HEK293 (cell line): ENCODE data around the gene NTSR1.
A peak's percentile ranks its signal among the peaks of the same experiment; 100 is the strongest.

Source experiments
- ATF2 ChIP-seq: fragments of 450-650 bp; formaldehyde crosslinking; IDR thresholded peaks from 2 replicates; pipeline ENCODE4 v1.5.1; 2016; ENCODE audit warnings: missing biosample characterization, missing genetic modification characterization, low read depth
- CTCF ChIP-seq: fragments of 450-650 bp; formaldehyde crosslinking; IDR thresholded peaks from 2 replicates; pipeline ENCODE4 v1.5.1; 2016; ENCODE audit warnings: missing biosample characterization, missing genetic modification characterization
- GLIS1 ChIP-seq: fragments of 450-650 bp; formaldehyde crosslinking; IDR thresholded peaks from 2 replicates; pipeline ENCODE4 v1.5.1; 2016; ENCODE audit warnings: missing biosample characterization, missing genetic modification characterization
- KLF1 ChIP-seq: fragments of 450-650 bp; formaldehyde crosslinking; IDR thresholded peaks from 2 replicates; pipeline ENCODE4 v1.5.1; 2016; ENCODE audit warnings: missing biosample characterization, missing genetic modification characterization
- KLF16 ChIP-seq: fragments of 450-650 bp; formaldehyde crosslinking; IDR thresholded peaks from 2 replicates; pipeline ENCODE4 v1.5.1; 2017; ENCODE audit warnings: missing biosample characterization, missing genetic modification characterization
- MYNN ChIP-seq: fragments of 450-650 bp; formaldehyde crosslinking; IDR thresholded peaks from 2 replicates; pipeline ENCODE4 v1.5.1; 2016; ENCODE audit warnings: missing biosample characterization, missing genetic modification characterization, borderline replicate concordance
- SETDB1 ChIP-seq: IDR thresholded peaks from one replicate; pipeline ENCODE4 v1.6.1; 2017; ENCODE audit warnings: mild to moderate bottlenecking, low read length, moderate library complexity, mixed read lengths; ENCODE audit not compliant: insufficient read length
- TCF7L2 ChIP-seq: IDR thresholded peaks from 2 replicates; pipeline ENCODE4 v1.6.1; 2011; ENCODE audit warnings: low read depth, mild to moderate bottlenecking, inconsistent platforms, low read length, moderate library complexity, borderline replicate concordance
- ZBTB7A ChIP-seq: fragments of 450-650 bp; formaldehyde crosslinking; IDR thresholded peaks from 2 replicates; pipeline ENCODE4 v1.5.1; 2016; ENCODE audit warnings: low read depth, missing biosample characterization, missing genetic modification characterization
- ZNF239 ChIP-seq: fragments of 450-650 bp; formaldehyde crosslinking; IDR thresholded peaks from 2 replicates; pipeline ENCODE4 v1.5.1; 2016; ENCODE audit warnings: missing biosample characterization, missing genetic modification characterization
- ZNF324 ChIP-seq: fragments of 450-650 bp; formaldehyde crosslinking; IDR thresholded peaks from 2 replicates; pipeline ENCODE4 v1.5.1; 2016; ENCODE audit warnings: missing biosample characterization, missing genetic modification characterization
- ZNF549 ChIP-seq: fragments of 450-650 bp; IDR thresholded peaks from 2 replicates; pipeline ENCODE4 v1.5.1; 2018; ENCODE audit warnings: missing biosample characterization, missing genetic modification characterization, mild to moderate bottlenecking, inconsistent platforms, moderate library complexity
- ZNF707 ChIP-seq: fragments of 450-650 bp; formaldehyde crosslinking; IDR thresholded peaks from 2 replicates; pipeline ENCODE4 v1.5.1; 2016; ENCODE audit warnings: missing biosample characterization, missing genetic modification characterization
- ZSCAN23 ChIP-seq: fragments of 450-650 bp; formaldehyde crosslinking; IDR thresholded peaks from 2 replicates; pipeline ENCODE4 v1.5.1; 2016; ENCODE audit warnings: missing biosample characterization, missing genetic modification characterization

GRCh38 chr20:62702895-62703852 lies 5.5 kb upstream of the NTSR1 start:
- TF ChIP-seq CTCF (0 out of 2 replicates have a peak, but pooled peaks have one; percentile 8), SETDB1 (no peak), ZNF549 (no peak), KLF1 (tag by site-specific recombination) (no peak), GLIS1 (peak; percentile 51; the same call in 1 of the 2 replicates), TCF7L2 (no peak), ZNF707 (no peak), ATF2 (no peak), MYNN (tag by site-specific recombination) (no peak), ZNF324 (no peak), ZSCAN23 (tag by site-specific recombination) (no peak), KLF16 (tag by site-specific recombination) (no peak), ZNF239 (tag by site-specific recombination) (no peak), ZBTB7A (tag by site-specific recombination) (no peak)
